NCI-H2196 treated with DMSO at 0.1 percent for 48 hours (cell line): ENCODE results near the gene ZBTB16.

Experiments
- DNase-seq: peaks from one replicate; lab custom pipeline; 2025; ENCODE audit not compliant: unreplicated experiment; lab: John Stamatoyannopoulos, UW

Gene ZBTB16

GRCh38 chr11:114151631-114152030, 92.1 kb downstream of the ZBTB16 start:
- no peak for DNase-seq

DNA sequence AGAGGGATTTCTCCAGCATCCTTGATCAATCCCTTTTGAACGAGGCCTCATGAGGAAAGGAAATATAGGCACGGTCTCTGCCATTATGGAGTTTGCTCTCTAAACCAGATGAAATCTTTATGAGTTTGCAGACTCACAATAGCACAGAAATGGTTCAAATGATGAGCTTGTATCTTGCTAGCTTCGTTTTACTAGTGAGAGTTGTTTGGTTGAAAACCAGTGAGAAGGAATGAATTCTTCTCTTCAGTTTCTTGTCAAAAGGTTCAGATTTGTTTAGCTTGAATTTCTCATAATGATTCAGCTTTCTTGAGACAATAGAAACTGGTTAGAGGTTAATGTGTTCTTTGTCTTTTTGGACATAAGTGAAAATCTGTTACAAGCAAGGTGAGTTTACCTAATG, 92.7 kb downstream of the ZBTB16 start:
- DNase-seq = no peak

GRCh38 chr11:114152785-114153184, 93.3 kb downstream of the ZBTB16 start:
- DNase-seq = no peak

GRCh38 chr11:114153224-114153623, 93.7 kb downstream of the ZBTB16 start:
- DNase-seq = no peak

DNA sequence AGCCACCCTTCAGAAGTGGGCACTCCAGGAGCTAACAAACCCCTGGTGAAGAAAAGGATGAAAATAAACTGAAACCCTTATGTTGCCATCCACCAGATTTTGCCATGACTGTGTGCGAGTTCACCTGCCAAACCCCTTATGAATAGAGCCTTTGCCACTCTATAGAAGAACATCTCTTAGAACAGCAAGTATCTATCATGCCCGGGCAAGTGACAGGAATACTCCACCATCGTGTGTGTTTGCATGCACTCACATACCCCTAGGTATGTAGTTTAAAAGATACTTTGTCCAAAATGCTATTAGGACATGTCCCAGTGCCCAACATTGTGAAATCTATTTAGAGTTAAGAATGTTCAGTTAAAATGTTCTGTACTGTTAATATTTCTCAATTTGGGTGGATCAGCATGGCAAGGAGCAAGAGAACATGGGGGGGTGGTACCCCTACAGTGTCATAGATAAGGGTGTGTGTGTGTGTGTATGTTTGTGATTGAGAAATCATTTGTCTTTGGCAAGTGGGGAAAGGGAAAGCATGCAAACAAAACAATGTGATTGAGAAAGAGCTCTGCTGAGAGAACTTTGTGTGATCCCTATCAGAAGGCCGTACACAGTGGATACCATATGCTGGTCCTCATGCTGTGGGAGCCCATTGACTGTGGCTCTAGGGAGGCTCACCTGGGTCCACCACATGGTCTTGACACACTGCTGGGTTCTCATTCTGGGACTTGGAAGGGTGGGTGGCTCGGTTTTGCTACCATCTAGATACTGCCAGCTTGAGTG, 94.9 kb downstream of the ZBTB16 start:
- no peak for DNase-seq

GRCh38 chr11:114155116-114155515, 95.6 kb downstream of the ZBTB16 start:
- no peak for DNase-seq

GRCh38 chr11:114156131-114156581, 96.6 kb downstream of the ZBTB16 start:
- no peak for DNase-seq

DNA sequence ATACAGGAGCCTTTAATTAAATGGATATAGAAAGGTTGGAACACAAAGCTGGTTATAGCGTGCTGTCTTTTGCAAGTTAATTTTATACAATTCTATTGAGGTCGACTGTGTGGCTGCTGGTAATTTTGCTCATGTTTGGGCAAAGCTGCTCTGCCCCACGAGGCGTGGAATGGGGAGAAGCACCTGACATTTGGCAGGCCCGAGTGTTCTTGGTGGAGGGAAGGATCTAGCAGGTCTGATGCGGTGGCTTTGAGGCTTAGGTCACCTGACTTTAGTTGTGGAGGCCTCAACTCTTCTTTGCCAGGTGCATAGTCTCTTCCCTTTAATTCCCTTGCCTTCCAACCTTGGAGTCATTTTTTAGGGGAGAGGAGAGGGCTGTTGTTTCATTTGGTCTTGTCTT, 97.3 kb downstream of the ZBTB16 start:
- no peak for DNase-seq

GRCh38 chr11:114157476-114158050, 98.1 kb downstream of the ZBTB16 start:
- no peak for DNase-seq

GRCh38 chr11:114158421-114158820, 98.9 kb downstream of the ZBTB16 start:
- DNase-seq = no peak

DNA sequence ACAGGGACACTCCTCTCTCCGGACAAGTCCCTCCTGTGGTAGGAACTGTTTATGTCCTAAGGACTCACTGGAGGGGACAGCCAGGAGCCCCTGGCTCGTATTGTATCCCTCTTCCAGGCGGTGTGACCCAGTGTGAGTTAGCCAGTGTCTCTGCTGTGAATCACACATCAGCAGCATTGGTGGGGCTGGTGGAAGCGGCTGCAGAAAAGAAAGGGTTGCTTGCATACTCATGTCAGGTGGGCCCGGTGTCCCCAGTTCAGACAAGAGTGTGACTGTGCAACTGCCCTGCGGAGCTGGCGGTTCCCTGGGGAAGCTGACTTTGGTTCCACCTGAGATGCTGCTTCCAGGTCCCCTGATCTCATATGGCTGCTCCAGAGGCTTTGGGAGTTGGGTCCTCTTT, 99.4 kb downstream of the ZBTB16 start:
- DNase-seq = no peak

GRCh38 chr11:114159320-114159719, 99.8 kb downstream of the ZBTB16 start:
- no peak for DNase-seq

- DNase-seq = peak; percentile 86
Observed at GRCh38 chr11:114159802-114160632, 100.5 kb downstream of the ZBTB16 start.

- DNase-seq = no peak
Observed at GRCh38 chr11:114160894-114161293, 101.4 kb downstream of the ZBTB16 start.

- DNase-seq = no peak
Observed at GRCh38 chr11:114161486-114162250, 102.2 kb downstream of the ZBTB16 start.

GRCh38 chr11:114162719-114163123, 103.2 kb downstream of the ZBTB16 start:
- peak; percentile 88 for DNase-seq

- DNase-seq = no peak
Observed at GRCh38 chr11:114163229-114163631, 103.7 kb downstream of the ZBTB16 start.

GRCh38 chr11:114163830-114164401, 104.4 kb downstream of the ZBTB16 start:
- no peak for DNase-seq

DNA sequence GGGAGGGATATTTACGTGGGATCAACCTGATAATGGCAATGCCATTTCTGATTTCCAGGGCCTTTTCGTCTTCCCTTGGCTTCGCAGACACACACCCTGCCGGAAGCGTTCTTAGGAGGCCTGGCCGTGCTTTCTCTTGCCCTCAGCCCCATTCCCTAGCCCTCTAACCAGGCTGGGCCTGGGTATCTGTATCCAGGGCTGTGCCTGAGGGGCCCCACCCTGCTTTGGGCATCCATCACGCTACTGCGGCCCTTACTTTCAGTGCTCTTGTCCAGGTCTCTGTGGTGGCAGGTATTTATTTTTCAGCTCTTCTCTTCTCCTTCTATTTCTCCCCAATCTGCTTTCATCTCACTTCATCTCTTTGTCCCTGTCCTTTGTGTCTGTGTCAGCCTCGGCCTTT, 105.0 kb downstream of the ZBTB16 start:
- no peak for DNase-seq

DNA sequence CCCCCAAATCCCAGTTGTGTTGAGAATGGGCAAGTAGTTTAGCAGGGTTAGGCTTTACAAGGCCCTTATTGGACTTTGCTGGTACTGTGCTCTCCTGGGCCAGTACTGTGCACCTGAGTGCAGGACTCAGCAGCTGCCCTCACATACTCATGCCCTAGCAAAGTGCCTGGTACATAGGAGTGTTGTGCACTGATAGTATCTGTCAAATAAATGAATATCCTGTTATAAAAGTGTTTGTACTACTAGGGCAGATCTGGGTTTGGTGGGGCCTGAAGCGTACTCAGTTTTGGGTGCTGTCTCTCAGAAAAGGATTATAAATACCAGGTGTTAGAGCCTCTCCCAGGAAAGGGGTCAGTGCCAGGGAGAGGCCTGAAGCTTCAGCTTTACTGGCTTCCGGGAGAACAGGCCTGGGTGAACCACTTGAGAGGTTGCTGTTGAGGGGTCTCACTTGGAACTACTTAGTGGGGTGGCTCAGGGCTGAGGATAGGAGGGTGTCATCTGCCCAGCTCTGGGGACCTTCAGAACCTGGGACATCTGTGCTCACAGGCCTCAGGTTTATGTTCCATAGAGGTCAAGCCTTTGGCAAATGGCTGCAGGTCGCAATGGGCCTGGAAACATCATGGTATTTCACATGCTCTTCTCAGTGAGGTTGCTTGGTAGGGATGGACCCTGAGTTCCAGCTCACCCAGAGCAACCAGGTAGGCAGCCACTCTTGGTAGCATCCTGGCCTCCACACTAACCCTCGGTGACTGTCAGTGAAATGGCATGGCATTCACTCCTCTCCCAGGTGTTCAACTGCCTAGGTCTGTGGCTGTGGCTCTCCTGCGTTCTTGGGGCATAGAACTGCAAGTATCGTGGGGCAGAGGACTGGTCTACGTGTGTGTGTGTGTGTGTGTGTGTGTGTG, 106.1 kb downstream of the ZBTB16 start:
- no peak for DNase-seq
